HepG2 (cell line): ENCODE results near the gene SPATA33. TPM values are rescaled to one million over a fixed set of nuclear protein-coding genes. Genes with fewer than 3 reads are reported as not detected.

Experiments used
- CC2D1A ChIP-seq: sonication (generic); formaldehyde crosslinking; IDR thresholded peaks from 2 replicates; pipeline ENCODE4 v1.8.1; 2023; ENCODE audit warnings: mild to moderate bottlenecking, missing genetic modification reagents
- EP300 ChIP-seq, 3 experiments: sonication (generic) in 1 of 3; formaldehyde crosslinking in 1 of 3; IDR thresholded peaks; 2 replicates each; pipeline versions ENCODE4 v1.5.1 to v1.6.1; 2011 to 2020; ENCODE audit warnings: low read depth in 2 of 3, low read length in 2 of 3, borderline replicate concordance in 1 of 3, improper control_type of control experiment in 1 of 3, mild to moderate bottlenecking in 1 of 3, missing genetic modification reagents in 1 of 3, moderate library complexity in 1 of 3
- HCFC1 ChIP-seq: fragments of 150-350 bp; IDR thresholded peaks from 2 replicates; pipeline ENCODE4 v1.6.1; 2014; ENCODE audit warnings: low read depth, low read length
- HNRNPL ChIP-seq: fragments of 200-400 bp; formaldehyde crosslinking; IDR thresholded peaks from 2 replicates; pipeline ENCODE4 v1.6.1; 2017; ENCODE audit warnings: mild to moderate bottlenecking, low read depth, low read length
- KLF11 ChIP-seq: IDR thresholded peaks from 2 replicates; pipeline ENCODE4 v1.6.1; 2016; ENCODE audit warnings: missing compliant biosample characterization
- MTA3 ChIP-seq: sonication (generic); formaldehyde crosslinking; IDR thresholded peaks from 2 replicates; pipeline ENCODE4 v1.4.0; 2020; ENCODE audit warnings: missing genetic modification reagents
- MXD4 ChIP-seq: IDR thresholded peaks from 2 replicates; pipeline ENCODE4 v1.6.1; 2016; ENCODE audit warnings: mild to moderate bottlenecking, missing biosample characterization, missing genetic modification reagents
- RFXANK ChIP-seq: IDR thresholded peaks from 2 replicates; pipeline ENCODE4 v1.6.1; 2016
- SCMH1 ChIP-seq: sonication (generic); formaldehyde crosslinking; IDR thresholded peaks from 2 replicates; pipeline ENCODE4 v1.9.0; 2021; ENCODE audit warnings: missing genetic modification reagents, mild to moderate bottlenecking, borderline replicate concordance
- WIZ ChIP-seq: sonication (generic); formaldehyde crosslinking; IDR thresholded peaks from 2 replicates; pipeline ENCODE4 v1.5.1; 2020; ENCODE audit warnings: mild to moderate bottlenecking, missing genetic modification reagents
- ZEB1 ChIP-seq: IDR thresholded peaks from 2 replicates; pipeline ENCODE4 v1.6.1; 2012; ENCODE audit warnings: mild to moderate bottlenecking, low read depth, inconsistent platforms; ENCODE audit not compliant: insufficient replicate concordance
- ZNF460 ChIP-seq: sonication (generic); formaldehyde crosslinking; IDR thresholded peaks from 2 replicates; pipeline ENCODE4 v1.5.1; 2020; ENCODE audit warnings: missing genetic modification reagents, mild to moderate bottlenecking, borderline replicate concordance
- ZNF660 ChIP-seq: sonication (generic); formaldehyde crosslinking; IDR thresholded peaks from 2 replicates; pipeline ENCODE4 v1.5.1; 2020; ENCODE audit warnings: mild to moderate bottlenecking, low read depth, missing genetic modification reagents, borderline replicate concordance
- ZNF713 ChIP-seq: sonication (generic); formaldehyde crosslinking; IDR thresholded peaks from 2 replicates; pipeline ENCODE4 v1.4.0; 2020; ENCODE audit warnings: mild to moderate bottlenecking, missing genetic modification reagents
- polyA plus RNA-seq, 8 experiments: library from polyadenylated mRNA; depleted of rRNA in 3 of 8; stranded (reverse) in 7 of 8; unstranded in 1 of 8; fragments of >200 nt; fragmentation: Illumina TruSeq in 4 of 8; extraction: Trizol in 4 of 8; gene quantifications; 2 replicates each; pipeline versions ENCODE4 v1.2.1 to v1.2.3, GENCODE V29; 2011 to 2016; ENCODE audit warnings: low read depth in 4 of 8, missing spikeins in 1 of 8, mixed read lengths in 1 of 8; ENCODE audit not compliant: insufficient read depth in 1 of 8
- total RNA-seq, 5 experiments: library from RNA; depleted of rRNA; stranded (reverse); fragments of >200 nt; fragmentation: Illumina TruSeq; extraction: Trizol; gene quantifications; 2 replicates each; pipeline ENCODE4 v1.2.3, GENCODE V29; 2016; ENCODE audit warnings: low read depth in 1 of 5
- TF ChIP-seq, protein P1 (sequence below): sonication (generic); formaldehyde crosslinking; IDR thresholded peaks from 2 replicates; pipeline ENCODE4 v1.4.0; 2020; ENCODE audit warnings: missing genetic modification reagents, borderline replicate concordance
- TF ChIP-seq, protein P2 (sequence below): sonication (generic); formaldehyde crosslinking; IDR thresholded peaks from 2 replicates; pipeline ENCODE4 v1.5.0; 2020; ENCODE audit warnings: mild to moderate bottlenecking, missing genetic modification reagents
- TF ChIP-seq, protein P3 (sequence below): sonication (generic); formaldehyde crosslinking; IDR thresholded peaks from 2 replicates; pipeline ENCODE4 v1.4.0; 2020; ENCODE audit warnings: missing genetic modification reagents
- TF ChIP-seq, protein P4 (sequence below): sonication (generic); formaldehyde crosslinking; IDR thresholded peaks from 2 replicates; pipeline ENCODE4 v1.5.0; 2020; ENCODE audit warnings: mild to moderate bottlenecking, missing genetic modification reagents, borderline replicate concordance

SPATA33 gene
- total and polyA plus RNA-seq, 2 of the 13 experiments (the other 11 are each of a cell fraction or from before 2014, with no cell fraction given): 5.7 to 11.0 TPM

DNA sequence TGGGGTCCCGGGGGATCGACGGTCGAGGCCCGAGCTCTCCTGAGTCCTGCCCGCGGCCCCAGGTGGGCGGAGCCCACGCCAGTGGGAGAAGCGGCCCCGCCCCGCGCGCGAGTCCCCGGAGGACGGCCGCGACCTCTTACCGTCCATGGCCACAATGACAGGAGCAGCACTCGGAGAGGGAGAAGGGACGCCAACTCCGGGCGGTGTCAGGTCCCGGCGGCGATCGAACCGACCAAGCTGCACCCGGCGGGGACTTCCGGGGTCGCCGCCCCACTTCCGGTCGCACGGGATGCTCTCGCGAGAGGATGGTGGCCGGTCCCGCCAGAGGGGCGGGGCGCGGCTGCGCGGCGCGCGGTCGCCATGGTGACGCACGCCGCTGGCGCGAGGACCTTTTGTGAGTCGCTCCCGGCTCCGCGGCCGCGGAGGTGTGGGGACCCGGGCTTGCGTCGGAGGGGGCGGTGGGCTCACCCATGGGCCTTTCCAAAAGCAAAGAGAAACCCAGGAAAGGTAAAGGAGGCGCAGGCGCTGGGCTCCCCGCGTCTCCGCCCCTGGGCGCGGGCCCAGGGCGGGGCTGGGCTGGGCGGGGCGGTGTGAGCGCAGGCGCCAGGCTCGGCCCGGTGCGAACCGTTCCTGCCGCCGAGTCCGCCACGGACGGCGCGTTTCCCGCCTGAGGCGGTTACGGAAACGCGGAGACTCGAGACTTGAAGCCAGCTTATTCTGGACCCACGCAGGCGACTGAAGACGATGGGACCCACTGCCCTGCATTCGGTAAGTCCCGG is at the start of gene SPATA33, which contains the start of gene CHMP1A (continued):
- TF ChIP-seq KLF11: peak; percentile 3; the same call in 1 of the 2 replicates
- TF ChIP-seq, protein P1, sequence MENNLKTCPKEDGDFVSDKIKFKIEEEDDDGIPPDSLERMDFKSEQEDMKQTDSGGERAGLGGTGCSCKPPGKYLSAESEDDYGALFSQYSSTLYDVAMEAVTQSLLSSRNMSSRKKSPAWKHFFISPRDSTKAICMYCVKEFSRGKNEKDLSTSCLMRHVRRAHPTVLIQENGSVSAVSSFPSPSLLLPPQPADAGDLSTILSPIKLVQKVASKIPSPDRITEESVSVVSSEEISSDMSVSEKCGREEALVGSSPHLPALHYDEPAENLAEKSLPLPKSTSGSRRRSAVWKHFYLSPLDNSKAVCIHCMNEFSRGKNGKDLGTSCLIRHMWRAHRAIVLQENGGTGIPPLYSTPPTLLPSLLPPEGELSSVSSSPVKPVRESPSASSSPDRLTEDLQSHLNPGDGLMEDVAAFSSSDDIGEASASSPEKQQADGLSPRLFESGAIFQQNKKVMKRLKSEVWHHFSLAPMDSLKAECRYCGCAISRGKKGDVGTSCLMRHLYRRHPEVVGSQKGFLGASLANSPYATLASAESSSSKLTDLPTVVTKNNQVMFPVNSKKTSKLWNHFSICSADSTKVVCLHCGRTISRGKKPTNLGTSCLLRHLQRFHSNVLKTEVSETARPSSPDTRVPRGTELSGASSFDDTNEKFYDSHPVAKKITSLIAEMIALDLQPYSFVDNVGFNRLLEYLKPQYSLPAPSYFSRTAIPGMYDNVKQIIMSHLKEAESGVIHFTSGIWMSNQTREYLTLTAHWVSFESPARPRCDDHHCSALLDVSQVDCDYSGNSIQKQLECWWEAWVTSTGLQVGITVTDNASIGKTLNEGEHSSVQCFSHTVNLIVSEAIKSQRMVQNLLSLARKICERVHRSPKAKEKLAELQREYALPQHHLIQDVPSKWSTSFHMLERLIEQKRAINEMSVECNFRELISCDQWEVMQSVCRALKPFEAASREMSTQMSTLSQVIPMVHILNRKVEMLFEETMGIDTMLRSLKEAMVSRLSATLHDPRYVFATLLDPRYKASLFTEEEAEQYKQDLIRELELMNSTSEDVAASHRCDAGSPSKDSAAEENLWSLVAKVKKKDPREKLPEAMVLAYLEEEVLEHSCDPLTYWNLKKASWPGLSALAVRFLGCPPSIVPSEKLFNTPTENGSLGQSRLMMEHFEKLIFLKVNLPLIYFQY: no peak; the same call in 1 of the 2 replicates
- TF ChIP-seq, protein P2, sequence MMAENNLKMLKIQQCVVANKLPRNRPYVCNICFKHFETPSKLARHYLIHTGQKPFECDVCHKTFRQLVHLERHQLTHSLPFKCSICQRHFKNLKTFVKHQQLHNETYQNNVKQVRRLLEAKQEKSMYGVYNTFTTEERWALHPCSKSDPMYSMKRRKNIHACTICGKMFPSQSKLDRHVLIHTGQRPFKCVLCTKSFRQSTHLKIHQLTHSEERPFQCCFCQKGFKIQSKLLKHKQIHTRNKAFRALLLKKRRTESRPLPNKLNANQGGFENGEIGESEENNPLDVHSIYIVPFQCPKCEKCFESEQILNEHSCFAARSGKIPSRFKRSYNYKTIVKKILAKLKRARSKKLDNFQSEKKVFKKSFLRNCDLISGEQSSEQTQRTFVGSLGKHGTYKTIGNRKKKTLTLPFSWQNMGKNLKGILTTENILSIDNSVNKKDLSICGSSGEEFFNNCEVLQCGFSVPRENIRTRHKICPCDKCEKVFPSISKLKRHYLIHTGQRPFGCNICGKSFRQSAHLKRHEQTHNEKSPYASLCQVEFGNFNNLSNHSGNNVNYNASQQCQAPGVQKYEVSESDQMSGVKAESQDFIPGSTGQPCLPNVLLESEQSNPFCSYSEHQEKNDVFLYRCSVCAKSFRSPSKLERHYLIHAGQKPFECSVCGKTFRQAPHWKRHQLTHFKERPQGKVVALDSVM (CRISPR knock-in tag): peak; percentile 20; the same call in 1 of the 2 replicates
- TF ChIP-seq HNRNPL: no peak
- TF ChIP-seq MTA3: no peak
- TF ChIP-seq ZNF713 (CRISPR knock-in tag): no peak
- TF ChIP-seq, protein P3, sequence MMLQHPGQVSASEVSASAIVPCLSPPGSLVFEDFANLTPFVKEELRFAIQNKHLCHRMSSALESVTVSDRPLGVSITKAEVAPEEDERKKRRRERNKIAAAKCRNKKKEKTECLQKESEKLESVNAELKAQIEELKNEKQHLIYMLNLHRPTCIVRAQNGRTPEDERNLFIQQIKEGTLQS (CRISPR knock-in tag): no peak; the same call in 1 of the 2 replicates
- no peak for TF ChIP-seq EP300 (IDR thresholded peaks at IDR 0.05; ENCODE audit: low read depth in 2 of 2, low read length in 2 of 2)
- 0 out of 2 replicates have a peak, but pooled peaks have one; percentile 19 for TF ChIP-seq EP300 (CRISPR knock-in tag; IDR thresholded peaks at IDR 0.05; ENCODE audit: borderline replicate concordance)
- peak; percentile 42; the same call in 1 of the 2 replicates for TF ChIP-seq RFXANK
- TF ChIP-seq WIZ (CRISPR knock-in tag): 0 out of 2 replicates have a peak, but pooled peaks have one; percentile 68
- no peak for TF ChIP-seq ZNF460 (CRISPR knock-in tag)
- TF ChIP-seq SCMH1: no peak
- TF ChIP-seq ZEB1: peak; percentile 39
- TF ChIP-seq HCFC1: peak; percentile 58; the same call in 1 of the 2 replicates
- TF ChIP-seq, protein P4, sequence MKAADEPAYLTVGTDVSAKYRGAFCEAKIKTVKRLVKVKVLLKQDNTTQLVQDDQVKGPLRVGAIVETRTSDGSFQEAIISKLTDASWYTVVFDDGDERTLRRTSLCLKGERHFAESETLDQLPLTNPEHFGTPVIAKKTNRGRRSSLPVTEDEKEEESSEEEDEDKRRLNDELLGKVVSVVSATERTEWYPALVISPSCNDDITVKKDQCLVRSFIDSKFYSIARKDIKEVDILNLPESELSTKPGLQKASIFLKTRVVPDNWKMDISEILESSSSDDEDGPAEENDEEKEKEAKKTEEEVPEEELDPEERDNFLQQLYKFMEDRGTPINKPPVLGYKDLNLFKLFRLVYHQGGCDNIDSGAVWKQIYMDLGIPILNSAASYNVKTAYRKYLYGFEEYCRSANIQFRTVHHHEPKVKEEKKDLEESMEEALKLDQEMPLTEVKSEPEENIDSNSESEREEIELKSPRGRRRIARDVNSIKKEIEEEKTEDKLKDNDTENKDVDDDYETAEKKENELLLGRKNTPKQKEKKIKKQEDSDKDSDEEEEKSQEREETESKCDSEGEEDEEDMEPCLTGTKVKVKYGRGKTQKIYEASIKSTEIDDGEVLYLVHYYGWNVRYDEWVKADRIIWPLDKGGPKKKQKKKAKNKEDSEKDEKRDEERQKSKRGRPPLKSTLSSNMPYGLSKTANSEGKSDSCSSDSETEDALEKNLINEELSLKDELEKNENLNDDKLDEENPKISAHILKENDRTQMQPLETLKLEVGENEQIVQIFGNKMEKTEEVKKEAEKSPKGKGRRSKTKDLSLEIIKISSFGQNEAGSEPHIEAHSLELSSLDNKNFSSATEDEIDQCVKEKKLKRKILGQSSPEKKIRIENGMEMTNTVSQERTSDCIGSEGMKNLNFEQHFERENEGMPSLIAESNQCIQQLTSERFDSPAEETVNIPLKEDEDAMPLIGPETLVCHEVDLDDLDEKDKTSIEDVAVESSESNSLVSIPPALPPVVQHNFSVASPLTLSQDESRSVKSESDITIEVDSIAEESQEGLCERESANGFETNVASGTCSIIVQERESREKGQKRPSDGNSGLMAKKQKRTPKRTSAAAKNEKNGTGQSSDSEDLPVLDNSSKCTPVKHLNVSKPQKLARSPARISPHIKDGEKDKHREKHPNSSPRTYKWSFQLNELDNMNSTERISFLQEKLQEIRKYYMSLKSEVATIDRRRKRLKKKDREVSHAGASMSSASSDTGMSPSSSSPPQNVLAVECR (CRISPR knock-in tag): peak; percentile 99
- TF ChIP-seq ZNF660 (CRISPR knock-in tag): no peak
- TF ChIP-seq CC2D1A (CRISPR knock-in tag): no peak
- peak; percentile 91 for TF ChIP-seq MXD4
